ENCODE results near the gene SWT1.

- TF ChIP-seq GATA2 (IDR thresholded peaks at IDR 0.05; ENCODE audit: low read depth, low read length): no peak
- TF ChIP-seq GATA3 (IDR thresholded peaks at IDR 0.05; ENCODE audit: low read depth, low read length): no peak
Observed at GRCh38 chr1:185315445-185316071, 158.6 kb downstream of the SWT1 start.
